Stimulated activated naive CD8-positive, alpha-beta T cell treated with anti-CD3 and anti-CD28 coated beads, Interleukin-15, amount 100 ng/mL, for 72 hours (primary cell): ENCODE data around the gene ZNF496.
"Not testable (repeated sequence)": the region's sequence is repeated elsewhere in the genome, so short reads cannot be mapped to it uniquely, and the experiment has no call there.

Experiments
- ATAC-seq: fragments of 150-1000 bp; cut with Tn5 transposase; 2 replicates; pipeline ENCODE4 v1.10.0; 2021; ENCODE audit warnings: mild to moderate bottlenecking, moderate library complexity
- DNase-seq, 2 donors: peaks; one replicate each; pipeline ENCODE4 v3.0.0; 2021 to 2022
- H3K27ac Mint-ChIP-seq, 2 donors: one replicate each; pipeline ENCODE4 v1.8.0; 2022; ENCODE audit warnings: mild to moderate bottlenecking in 2 of 2, mixed read lengths in 2 of 2, moderate library complexity in 2 of 2
- H3K27me3 Mint-ChIP-seq: one replicate; pipeline ENCODE4 v1.8.0; 2022; ENCODE audit warnings: mixed read lengths
- H3K4me1 Mint-ChIP-seq: one replicate; pipeline ENCODE4 v1.8.0; 2022; ENCODE audit warnings: mild to moderate bottlenecking, mixed read lengths
- H3K4me3 Mint-ChIP-seq, 2 donors: one replicate each; pipeline ENCODE4 v1.8.0; 2022; ENCODE audit warnings: mild to moderate bottlenecking in 2 of 2, mixed read lengths in 2 of 2, moderate library complexity in 1 of 2
- H3K9me3 Mint-ChIP-seq, 2 donors: one replicate each; pipeline ENCODE4 v1.8.0; 2022; ENCODE audit warnings: mixed read lengths in 2 of 2

The ZNF496 gene

GRCh38 chr1:247269133-247269532 lies 62.5 kb downstream of the ZNF496 start:
- DNase-seq (no peak), ATAC-seq (no peak)
- H3K4me1 Mint-ChIP-seq = no peaks in the 10 kb centered on the region
- H3K27ac Mint-ChIP-seq = no peak overlapping the region
- peaks cover 22 to 34% of the 10 kb centered on the region in 2 donors for H3K9me3 Mint-ChIP-seq
- H3K4me3 Mint-ChIP-seq = no peak overlapping the region
- H3K27me3 Mint-ChIP-seq = no peaks in the 10 kb centered on the region

GRCh38 chr1:247268390-247269045 lies 63.1 kb downstream of the ZNF496 start:
- Mint-ChIP-seq H3K27me3 (no peaks in the 10 kb centered on the region), H3K27ac (no peak overlapping the region), H3K9me3 (peaks cover 26 to 34% of the 10 kb centered on the region in 2 donors), H3K4me1 (no peaks in the 10 kb centered on the region), H3K4me3 (no peak overlapping the region)
- DNase-seq = no peak
- no peak for ATAC-seq

- Mint-ChIP-seq H3K27ac (no peak overlapping the region), H3K4me3 (no peak overlapping the region), H3K9me3 (peaks cover 26 to 27% of the 10 kb centered on the region in 2 donors), H3K27me3 (no peaks in the 10 kb centered on the region), H3K4me1 (no peaks in the 10 kb centered on the region)
- DNase-seq (no peak), ATAC-seq (no peak)
These were observed 65.6 kb downstream of the ZNF496 start for GRCh38 chr1:247266053-247266452.

GRCh38 chr1:247255772-247256171 lies 75.9 kb downstream of the ZNF496 start, which contains the start of gene VN1R5:
TSS of gene VN1R5 (plus strand) at chr1:247256072.
- not testable (repeated sequence) for H3K27me3 Mint-ChIP-seq, ATAC-seq, H3K4me3 Mint-ChIP-seq, DNase-seq, H3K4me1 Mint-ChIP-seq, H3K27ac Mint-ChIP-seq
- H3K9me3 Mint-ChIP-seq = peaks cover 20 to 21% of the 10 kb centered on the region in 2 donors

- no peak overlapping the region for H3K4me3 Mint-ChIP-seq
- DNase-seq (no peak), ATAC-seq (no peak)
- H3K4me1 Mint-ChIP-seq = no peaks in the 10 kb centered on the region
- H3K9me3 Mint-ChIP-seq = peaks cover 49% of the 10 kb centered on the region in 2 donors
- H3K27me3 Mint-ChIP-seq = no peaks in the 10 kb centered on the region
- H3K27ac Mint-ChIP-seq = no peak overlapping the region
These were observed 84.1 kb downstream of the ZNF496 start for GRCh38 chr1:247247568-247247967.
